Measurements from ENCODE around the gene SH3BP4.

DNA sequence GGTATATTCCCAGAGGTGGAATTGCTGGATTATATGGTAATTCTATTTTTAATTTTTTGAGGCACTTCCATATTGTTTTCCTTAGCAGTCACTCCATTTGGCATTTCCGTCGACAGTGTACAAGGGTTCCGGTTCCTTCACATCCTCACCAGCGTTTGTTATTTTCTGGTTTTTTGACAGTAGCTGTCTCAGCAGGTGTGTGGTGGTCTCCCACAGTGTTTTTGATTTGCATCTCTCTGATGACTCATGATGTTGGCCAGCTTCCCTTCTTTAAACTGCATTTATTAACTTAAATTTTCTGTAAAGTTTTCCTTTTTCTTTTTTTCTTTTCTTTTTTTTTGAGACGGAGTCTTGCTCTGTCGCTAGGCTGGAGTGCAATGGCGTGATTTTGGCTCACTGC is 19.7 kb downstream of the SH3BP4 start:
- TF ChIP-seq SPI1 (IDR thresholded peaks at IDR 0.05; ENCODE audit: low read depth, low read length), result no peak
- no peak for TF ChIP-seq TAF1 (IDR thresholded peaks at IDR 0.05; ENCODE audit: low read depth, low read length)
